MCF 10A (cell line): ENCODE data around the gene ZMAT5. TPM values are rescaled to one million over a fixed set of nuclear protein-coding genes. Genes with fewer than 3 reads are reported as not detected.

Experiments
- BruUV-seq: library from RNA; stranded (reverse); fragments of 400-500 nt; replicated peaks from 2 replicates; lab custom pipeline; 2021; lab: Mats Ljungman, UMichigan
- CTCF ChIA-PET: fragments of 300-600 bp; sonication (Branson Sonifier 250); formaldehyde crosslinking; extraction: SDS; loops from one replicate; lab custom pipeline; 2021; ENCODE audit warnings: antibody characterized with exemption, inconsistent platforms; lab: Yijun Ruan, JAX
- POLR2A ChIA-PET: fragments of 300-600, 350-650 bp; sonication (Branson Sonifier 250); formaldehyde crosslinking; extraction: SDS; loops from one replicate; lab custom pipeline; 2020; ENCODE audit warnings: antibody characterized with exemption, inconsistent platforms; lab: Yijun Ruan, JAX
- DNase-seq: peaks from one replicate; pipeline ENCODE4 v3.0.0-alpha.2; 2018; ENCODE audit not compliant: unreplicated experiment
- H3K27ac Mint-ChIP-seq: one replicate; pipeline ENCODE4 v1.8.0; 2022; ENCODE audit warnings: mild to moderate bottlenecking, low read depth, mixed read lengths; ENCODE audit not compliant: unreplicated experiment
- H3K27me3 Mint-ChIP-seq: one replicate; pipeline ENCODE4 v1.8.0; 2022; ENCODE audit warnings: mixed read lengths; ENCODE audit not compliant: insufficient read depth, unreplicated experiment
- H3K36me3 Mint-ChIP-seq: one replicate; pipeline ENCODE4 v1.8.0; 2022; ENCODE audit warnings: mild to moderate bottlenecking, moderate library complexity, mixed read lengths; ENCODE audit not compliant: insufficient read depth, unreplicated experiment
- H3K4me1 Mint-ChIP-seq: one replicate; pipeline ENCODE4 v1.8.0; 2022; ENCODE audit warnings: mixed read lengths; ENCODE audit not compliant: insufficient read depth, unreplicated experiment
- H3K4me3 Mint-ChIP-seq: one replicate; pipeline ENCODE4 v1.8.0; 2022; ENCODE audit warnings: mild to moderate bottlenecking, moderate library complexity, mixed read lengths; ENCODE audit not compliant: unreplicated experiment
- H3K9me3 Mint-ChIP-seq: one replicate; pipeline ENCODE4 v1.8.0; 2022; ENCODE audit warnings: mixed read lengths; ENCODE audit not compliant: unreplicated experiment
- intact Hi-C: fragments of 100-400 bp; cut with micrococcal nuclease; formaldehyde crosslinking; loops from 2 replicates; pipeline ENCODE4 v1.14.1; 2022
- total RNA-seq: library from RNA; stranded (reverse); gene quantifications from 2 replicates; pipeline ENCODE4 v1.2.3, GENCODE V29; 2022
- TF ChIP-seq, protein P1 (sequence below): fragments of 200-600 bp; IDR thresholded peaks from one replicate; pipeline ENCODE4 v1.8.0; 2022; ENCODE audit warnings: antibody characterized with exemption, mild to moderate bottlenecking; ENCODE audit not compliant: unreplicated experiment

ZMAT5 gene
- total RNA-seq, 1 experiment from 2014 or later: 19.0 TPM

GRCh38 chr22:29733362-29734201 is 33.2 kb downstream of the ZMAT5 start:
- TF ChIP-seq, protein P1, sequence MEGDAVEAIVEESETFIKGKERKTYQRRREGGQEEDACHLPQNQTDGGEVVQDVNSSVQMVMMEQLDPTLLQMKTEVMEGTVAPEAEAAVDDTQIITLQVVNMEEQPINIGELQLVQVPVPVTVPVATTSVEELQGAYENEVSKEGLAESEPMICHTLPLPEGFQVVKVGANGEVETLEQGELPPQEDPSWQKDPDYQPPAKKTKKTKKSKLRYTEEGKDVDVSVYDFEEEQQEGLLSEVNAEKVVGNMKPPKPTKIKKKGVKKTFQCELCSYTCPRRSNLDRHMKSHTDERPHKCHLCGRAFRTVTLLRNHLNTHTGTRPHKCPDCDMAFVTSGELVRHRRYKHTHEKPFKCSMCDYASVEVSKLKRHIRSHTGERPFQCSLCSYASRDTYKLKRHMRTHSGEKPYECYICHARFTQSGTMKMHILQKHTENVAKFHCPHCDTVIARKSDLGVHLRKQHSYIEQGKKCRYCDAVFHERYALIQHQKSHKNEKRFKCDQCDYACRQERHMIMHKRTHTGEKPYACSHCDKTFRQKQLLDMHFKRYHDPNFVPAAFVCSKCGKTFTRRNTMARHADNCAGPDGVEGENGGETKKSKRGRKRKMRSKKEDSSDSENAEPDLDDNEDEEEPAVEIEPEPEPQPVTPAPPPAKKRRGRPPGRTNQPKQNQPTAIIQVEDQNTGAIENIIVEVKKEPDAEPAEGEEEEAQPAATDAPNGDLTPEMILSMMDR: no peak
- DNase-seq: peak; percentile 27
- ChIA-PET CTCF (no interaction called here), POLR2A (interaction anchor here (0.9 to 1.6 kb wide), 3 partner anchors 16 to 88 kb away, joined by 3 to 4 read pairs (median 3); partner anchors contain the start of gene ZMAT5)
- Mint-ChIP-seq H3K27ac (no peak overlapping the region), H3K4me3 (no peak overlapping the region), H3K9me3 (no peaks in the 10 kb centered on the region), H3K36me3 (peaks cover 8% of the 10 kb centered on the region), H3K4me1 (no peaks in the 10 kb centered on the region), H3K27me3 (no peaks in the 10 kb centered on the region)
- no TSS peak for BruUV-seq
- intact Hi-C loops: no loop called here

DNA sequence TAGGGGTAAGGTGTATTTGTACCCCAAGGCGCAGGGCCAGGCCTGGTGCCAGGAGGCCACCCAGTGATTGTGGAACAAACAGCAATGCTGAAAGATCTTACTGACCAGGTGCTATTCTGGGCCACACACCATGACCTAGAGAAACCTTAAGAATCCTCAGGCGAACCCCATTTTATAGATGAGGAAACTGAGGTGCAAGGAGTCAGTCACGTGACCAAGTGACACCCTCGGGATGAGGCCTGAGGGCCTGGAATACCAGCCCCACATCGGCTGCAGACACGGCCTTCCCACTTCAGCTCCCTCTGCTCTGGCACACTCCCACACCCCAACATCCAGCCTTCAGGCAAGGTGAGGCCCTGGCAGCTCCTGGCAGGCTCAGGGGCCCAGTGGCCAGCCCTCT is 33.9 kb downstream of the ZMAT5 start:
- DNase-seq: no peak
- H3K27ac Mint-ChIP-seq: no peak overlapping the region
- BruUV-seq: no TSS peak
- no peak overlapping the region for H3K4me3 Mint-ChIP-seq
- no peaks in the 10 kb centered on the region for H3K9me3 Mint-ChIP-seq
- ChIA-PET CTCF (no interaction called here), POLR2A (interaction anchor here (0.7 to 1.6 kb wide), 4 partner anchors 13 to 88 kb away, joined by 3 to 4 read pairs (median 4); partner anchors contain the start of gene ZMAT5)
- H3K36me3 Mint-ChIP-seq: peaks cover 7% of the 10 kb centered on the region
- intact Hi-C loops: no loop called here
- TF ChIP-seq, protein P1: no peak
- H3K27me3 Mint-ChIP-seq: no peaks in the 10 kb centered on the region
- no peaks in the 10 kb centered on the region for H3K4me1 Mint-ChIP-seq

- TF ChIP-seq, protein P1: no peak
- Mint-ChIP-seq H3K9me3 (no peaks in the 10 kb centered on the region), H3K4me3 (no peak overlapping the region), H3K27ac (no peak overlapping the region), H3K4me1 (no peaks in the 10 kb centered on the region), H3K27me3 (no peaks in the 10 kb centered on the region), H3K36me3 (peaks cover 7% of the 10 kb centered on the region)
- ChIA-PET POLR2A (interaction anchor here (0.6 to 1.2 kb wide), 2 partner anchors 14 to 26 kb away, joined by 3 to 4 read pairs; no protein-coding TSS in a partner anchor), CTCF (interaction anchor here (0.6 kb wide), 1 partner anchor 319 kb away, joined by 3 read pairs; no protein-coding TSS in a partner anchor)
- BruUV-seq: no TSS peak
- intact Hi-C loops: no loop called here
- no peak for DNase-seq
Observed at GRCh38 chr22:29731058-29731850, 35.6 kb downstream of the ZMAT5 start.

DNA sequence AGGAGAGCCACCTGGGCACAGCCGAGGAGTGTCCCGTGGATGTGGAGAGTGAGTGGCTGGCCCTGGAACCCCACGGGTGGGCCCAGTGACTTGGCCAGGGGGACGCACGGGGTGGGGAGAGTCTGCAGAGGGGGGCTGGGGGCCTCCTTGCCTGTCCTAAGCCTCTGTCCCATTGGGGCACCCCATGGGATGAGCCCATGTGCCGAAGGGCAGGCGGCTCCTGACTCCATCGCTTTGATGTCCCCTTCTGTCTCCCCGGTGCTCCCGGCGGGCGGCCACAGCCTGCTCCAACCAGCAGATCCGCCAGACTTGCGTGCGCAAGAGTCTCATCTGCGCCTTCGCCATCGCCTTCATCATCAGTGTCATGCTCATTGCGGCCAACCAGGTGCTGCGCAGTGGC is 37.6 kb downstream of the ZMAT5 start:
- Mint-ChIP-seq H3K36me3 (peaks cover 7% of the 10 kb centered on the region), H3K9me3 (no peaks in the 10 kb centered on the region), H3K27me3 (no peaks in the 10 kb centered on the region), H3K4me1 (no peaks in the 10 kb centered on the region), H3K27ac (no peak overlapping the region), H3K4me3 (no peak overlapping the region)
- DNase-seq: no peak
- CTCF ChIA-PET: no interaction called here
- intact Hi-C loops: no loop called here
- no TSS peak for BruUV-seq
- TF ChIP-seq, protein P1: no peak
- POLR2A ChIA-PET: no interaction called here
